Keratinocyte (primary cell): ENCODE measurements around the gene GRB14. TPM values are rescaled to one million over a fixed set of nuclear protein-coding genes. Genes with fewer than 3 reads are reported as not detected.

ENCODE experiments used
- DNase-seq: peaks from one replicate; pipeline ENCODE4 v3.0.0-alpha.2; 2011; ENCODE audit warnings: low read depth, missing footprints, low spot score
- FAIRE-seq: peaks from 2 replicates; lab custom pipeline; 2011; peaks lifted over from hg19 to GRCh38; lab: Jason Lieb, UNC
- H2AFZ ChIP-seq: 2 replicates; pipeline ENCODE4 v1.6.0; 2012; ENCODE audit warnings: low read length, control low read depth, inconsistent platforms; ENCODE audit not compliant: control insufficient read depth
- H3K27ac ChIP-seq: 2 replicates; pipeline ENCODE4 v1.5.1; 2011; ENCODE audit warnings: low read length; ENCODE audit not compliant: control insufficient read depth, insufficient read depth
- H3K27me3 ChIP-seq: 3 replicates; pipeline ENCODE4 v1.6.0; 2011; ENCODE audit warnings: low read length; ENCODE audit not compliant: control insufficient read depth, insufficient read depth; ENCODE audit errors: extremely low read depth
- H3K36me3 ChIP-seq, 2 experiments: 2 replicates in 1 of 2; 3 replicates in 1 of 2; pipeline ENCODE4 v1.5.1; 2011; ENCODE audit warnings: low read length in 2 of 2, mild to moderate bottlenecking in 1 of 2; ENCODE audit not compliant: control insufficient read depth in 2 of 2, insufficient read depth in 2 of 2; ENCODE audit errors: extremely low read depth in 1 of 2
- H3K4me1 ChIP-seq: 3 replicates; pipeline ENCODE4 v1.5.1; 2011; ENCODE audit warnings: low read length; ENCODE audit not compliant: control insufficient read depth, insufficient read depth; ENCODE audit errors: extremely low read depth
- H3K4me2 ChIP-seq: 3 replicates; pipeline ENCODE4 v1.6.0; 2011; ENCODE audit warnings: low read depth, low read length; ENCODE audit not compliant: control insufficient read depth, insufficient read depth; ENCODE audit errors: extremely low read depth
- H3K4me3 ChIP-seq, 3 experiments: fragments of 200-600 bp in 1 of 3; sonication (generic) in 1 of 3; 2 replicates in 2 of 3; 3 replicates in 1 of 3; pipeline ENCODE4 v1.5.1; 2011 to 2016; ENCODE audit warnings: low read length in 3 of 3, mild to moderate bottlenecking in 3 of 3, control low read depth in 2 of 3, inconsistent platforms in 1 of 3, low read depth in 1 of 3, mixed read lengths in 1 of 3, mixed run types in 1 of 3, moderate library complexity in 1 of 3; ENCODE audit not compliant: control insufficient read depth in 2 of 3, insufficient read depth in 2 of 3; ENCODE audit errors: extremely low read depth in 1 of 3
- H3K79me2 ChIP-seq: 2 replicates; pipeline ENCODE4 v1.6.0; 2012; ENCODE audit warnings: low read length; ENCODE audit not compliant: control insufficient read depth, insufficient read depth
- H3K9ac ChIP-seq: 3 replicates; pipeline ENCODE4 v1.6.0; 2011; ENCODE audit warnings: low read length; ENCODE audit not compliant: control insufficient read depth, insufficient read depth; ENCODE audit errors: extremely low read depth
- H3K9me1 ChIP-seq: 3 replicates; pipeline ENCODE4 v1.6.0; 2011; ENCODE audit warnings: low read length; ENCODE audit not compliant: control insufficient read depth, insufficient read depth; ENCODE audit errors: extremely low read depth
- H3K9me3 ChIP-seq: 2 replicates; pipeline ENCODE4 v1.5.1; 2012; ENCODE audit warnings: low read depth, low read length; ENCODE audit not compliant: control insufficient read depth
- H4K20me1 ChIP-seq: 3 replicates; pipeline ENCODE4 v1.6.0; 2011; ENCODE audit warnings: low read length; ENCODE audit not compliant: control insufficient read depth, insufficient read depth; ENCODE audit errors: extremely low read depth
- CTCF ChIP-seq, 3 experiments: IDR thresholded peaks in 1 of 3; conservative IDR thresholded peaks in 1 of 3; optimal IDR thresholded peaks in 1 of 3; 2 replicates in 2 of 3; 3 replicates in 1 of 3; pipeline versions ENCODE3 to v1.5.1; 2011; ENCODE audit warnings: low read length in 3 of 3, mild to moderate bottlenecking in 3 of 3, moderate library complexity in 2 of 3, control low read depth in 1 of 3, inconsistent platforms in 1 of 3; ENCODE audit not compliant: insufficient read depth in 2 of 3; ENCODE audit errors: extremely low read depth in 1 of 3
- EZH2 ChIP-seq: IDR thresholded peaks from one replicate; pipeline ENCODE4 v1.6.1; 2012; ENCODE audit warnings: inconsistent platforms, mild to moderate bottlenecking, low read length, moderate library complexity
- dilution Hi-C: fragments of 300-500 bp; cut with MboI; formaldehyde crosslinking; loops from one replicate; pipeline ENCODE4 v1.7.0; 2020; ENCODE audit warnings: low sequenced_read_pairs; ENCODE audit not compliant: extremely low pct_ligation_motif_present
- polyA plus RNA-seq, 5 experiments: library from polyadenylated mRNA; depleted of rRNA in 3 of 5; stranded (reverse) in 3 of 5; stranded (forward) in 1 of 5; unstranded in 1 of 5; fragments of >200 nt; gene quantifications; 1 replicate in 1 of 5; 2 replicates in 3 of 5; 3 replicates in 1 of 5; pipeline versions ENCODE4 v1.2.1 to v1.2.3, GENCODE V29; 2011 to 2012; ENCODE audit warnings: missing spikeins in 2 of 5, low read depth in 1 of 5, low replicate concordance in 1 of 5

GRB14 gene
- polyA plus RNA-seq, 1 donor (not counting 4 experiments of a cell fraction or from before 2014, with no cell fraction given): 4.2 TPM

- H3K4me1 ChIP-seq: no peaks in the 10 kb centered on the region
- no peaks in the 10 kb centered on the region for H4K20me1 ChIP-seq
- no peak overlapping the region for H2AFZ ChIP-seq
- no peaks in the 10 kb centered on the region for H3K9me3 ChIP-seq
- H3K9ac ChIP-seq: no peak overlapping the region
- no peaks in the 10 kb centered on the region for H3K36me3 ChIP-seq
- no peaks in the 10 kb centered on the region for H3K79me2 ChIP-seq
- TF ChIP-seq EZH2 (no peak), CTCF (optimal IDR thresholded peaks at IDR 0.05 in 1 of 3, IDR thresholded peaks at IDR 0.05 in 1 of 3, conservative IDR thresholded peaks at IDR 0.05 in 1 of 3; ENCODE audit: extremely low read depth in 1 of 3, insufficient read depth in 2 of 3, low read length in 3 of 3) (peak in 2 of 3 experiments; percentile 42 to 50)
- H3K9me1 ChIP-seq: no peaks in the 10 kb centered on the region
- H3K27me3 ChIP-seq: no peaks in the 10 kb centered on the region
- FAIRE-seq: no peak
- H3K4me3 ChIP-seq: no peak overlapping the region
- no peak overlapping the region for H3K27ac ChIP-seq
- H3K4me2 ChIP-seq: no peak overlapping the region
- no peak for DNase-seq
- dilution Hi-C loops: loop anchor here (25.0 kb wide), 1 partner anchor 1317 kb away; no protein-coding TSS in a partner anchor
Measured at GRCh38 chr2:164479460-164479859, 141.8 kb downstream of the GRB14 start.

- Histone ChIP-seq H3K9me3 (no peaks in the 10 kb centered on the region), H3K9me1 (no peaks in the 10 kb centered on the region), H3K4me1 (no peaks in the 10 kb centered on the region), H3K79me2 (no peaks in the 10 kb centered on the region), H3K36me3 (no peaks in the 10 kb centered on the region), H3K4me3 (no peak overlapping the region), H3K4me2 (no peak overlapping the region), H3K27me3 (no peaks in the 10 kb centered on the region), H3K27ac (no peak overlapping the region), H4K20me1 (no peaks in the 10 kb centered on the region), H3K9ac (no peak overlapping the region), H2AFZ (no peak overlapping the region)
- DNase-seq: no peak
- FAIRE-seq: no peak
- dilution Hi-C loops: loop anchor here (25.0 kb wide), 1 partner anchor 1316 kb away; no protein-coding TSS in a partner anchor
- no peak for TF ChIP-seq CTCF (optimal IDR thresholded peaks at IDR 0.05 in 1 of 3, IDR thresholded peaks at IDR 0.05 in 1 of 3, conservative IDR thresholded peaks at IDR 0.05 in 1 of 3; ENCODE audit: extremely low read depth in 1 of 3, insufficient read depth in 2 of 3, low read length in 3 of 3)
- no peak for TF ChIP-seq EZH2
Measured at GRCh38 chr2:164478205-164478604, 143.1 kb downstream of the GRB14 start.
